Retinal pigment epithelial cell (primary cell): ENCODE measurements around the gene SGF29.
"Not testable (repeated sequence)": the region's sequence is repeated elsewhere in the genome, so short reads cannot be mapped to it uniquely, and the experiment has no call there.

Experiments used
- DNase-seq: peaks from one replicate; pipeline ENCODE4 v3.0.0-alpha.2; 2010; ENCODE audit warnings: low read depth
- H3K4me3 ChIP-seq: 2 replicates; pipeline ENCODE4 v1.5.1; 2011; ENCODE audit warnings: mild to moderate bottlenecking, low read length, control low read depth, moderate library complexity
- CTCF ChIP-seq: conservative IDR thresholded peaks from 2 replicates; pipeline ENCODE4 v1.5.1; 2011; ENCODE audit warnings: low read depth, low read length, control low read depth, inconsistent platforms

SGF29 gene

GRCh38 chr16:28602529-28602928 lies 48.8 kb downstream of the SGF29 start:
- no peak overlapping the region for H3K4me3 ChIP-seq
- TF ChIP-seq CTCF: no peak
- no peak for DNase-seq

- no peak overlapping the region for H3K4me3 ChIP-seq
- TF ChIP-seq CTCF: no peak
- no peak for DNase-seq
Measured at GRCh38 chr16:28603381-28604185, 49.9 kb downstream of the SGF29 start.

- no peak for DNase-seq
Measured at GRCh38 chr16:28604186-28604565, 50.5 kb downstream of the SGF29 start.

GRCh38 chr16:28606291-28607115 lies 52.8 kb downstream of the SGF29 start:
- H3K4me3 ChIP-seq: no peak overlapping the region
- DNase-seq: no peak
- no peak for TF ChIP-seq CTCF

More at GRCh38 chr16:28604186-28604565, 50.5 kb downstream of the SGF29 start:
- no peak overlapping the region for H3K4me3 ChIP-seq
- no peak for TF ChIP-seq CTCF

- H3K4me3 ChIP-seq: no peak overlapping the region
- TF ChIP-seq CTCF: no peak
- DNase-seq: no peak
Measured at GRCh38 chr16:28607116-28607623, 53.5 kb downstream of the SGF29 start.

- DNase-seq, H3K4me3 ChIP-seq: not testable (repeated sequence)
Measured at GRCh38 chr16:28607681-28608495, 54.2 kb downstream of the SGF29 start.

GRCh38 chr16:28608496-28608808 lies 54.7 kb downstream of the SGF29 start:
- DNase-seq, H3K4me3 ChIP-seq: not testable (repeated sequence)

- not testable (repeated sequence) for H3K4me3 ChIP-seq, DNase-seq
Measured at GRCh38 chr16:28608867-28609596, 55.3 kb downstream of the SGF29 start.
